IMR-90 (cell line): ENCODE results near the gene CD300C.

Source experiments
- CEBPB ChIP-seq: IDR thresholded peaks from 2 replicates; pipeline ENCODE4 v1.6.1; 2012; ENCODE audit warnings: low read depth, low read length, improper control_type of control experiment
- CHD1 ChIP-seq: IDR thresholded peaks from 2 replicates; pipeline ENCODE4 v1.6.1; 2012; ENCODE audit warnings: low read depth, low read length, improper control_type of control experiment
- MAZ ChIP-seq: IDR thresholded peaks from 2 replicates; pipeline ENCODE4 v1.6.1; 2012; ENCODE audit warnings: low read depth, mild to moderate bottlenecking, low read length, improper control_type of control experiment, moderate library complexity, borderline replicate concordance
- MXI1 ChIP-seq: IDR thresholded peaks from 2 replicates; pipeline ENCODE4 v1.6.1; 2012; ENCODE audit warnings: low read depth, mild to moderate bottlenecking, low read length, moderate library complexity, borderline replicate concordance
- POLR2A ChIP-seq: IDR thresholded peaks from 2 replicates; pipeline ENCODE4 v1.6.1; 2012; ENCODE audit warnings: mild to moderate bottlenecking, low read depth, low read length
- RAD21 ChIP-seq: IDR thresholded peaks from 2 replicates; pipeline ENCODE4 v1.6.1; 2012; ENCODE audit warnings: low read length, improper control_type of control experiment
- RCOR1 ChIP-seq: IDR thresholded peaks from 2 replicates; pipeline ENCODE4 v1.6.1; 2012; ENCODE audit warnings: mild to moderate bottlenecking, low read length, improper control_type of control experiment; ENCODE audit not compliant: insufficient replicate concordance
- TF ChIP-seq, protein P1 (sequence below): conservative IDR thresholded peaks from 2 replicates; pipeline ENCODE4 v1.5.1; 2012; ENCODE audit warnings: mild to moderate bottlenecking, low read depth, low read length, improper control_type of control experiment
- TF ChIP-seq, protein P2 (sequence below): fragments of 150-350 bp; IDR thresholded peaks from 2 replicates; pipeline ENCODE4 v1.6.1; 2017; ENCODE audit warnings: mild to moderate bottlenecking, antibody characterized with exemption, low read length, low read depth

DNA sequence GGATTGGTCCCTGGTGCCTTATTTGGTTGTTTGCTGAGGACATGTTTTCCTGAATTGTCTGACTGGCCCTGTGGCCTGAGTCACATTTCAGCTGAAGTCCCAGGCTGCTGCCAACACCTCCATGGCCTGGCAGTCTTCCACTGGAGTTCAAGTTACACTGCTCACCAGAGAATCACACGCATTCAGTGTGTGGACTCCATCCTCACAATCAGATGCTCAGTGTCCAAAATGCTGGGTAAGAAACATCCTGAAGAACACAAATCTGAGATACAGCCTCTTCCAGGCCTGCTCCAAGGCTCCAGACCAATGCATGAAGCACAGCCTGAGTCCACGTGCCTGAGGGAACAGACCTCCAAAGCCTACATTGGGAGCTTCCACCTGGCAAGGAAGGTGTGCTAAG, 33.9 kb downstream of the CD300C start:
- TF ChIP-seq, protein P1, sequence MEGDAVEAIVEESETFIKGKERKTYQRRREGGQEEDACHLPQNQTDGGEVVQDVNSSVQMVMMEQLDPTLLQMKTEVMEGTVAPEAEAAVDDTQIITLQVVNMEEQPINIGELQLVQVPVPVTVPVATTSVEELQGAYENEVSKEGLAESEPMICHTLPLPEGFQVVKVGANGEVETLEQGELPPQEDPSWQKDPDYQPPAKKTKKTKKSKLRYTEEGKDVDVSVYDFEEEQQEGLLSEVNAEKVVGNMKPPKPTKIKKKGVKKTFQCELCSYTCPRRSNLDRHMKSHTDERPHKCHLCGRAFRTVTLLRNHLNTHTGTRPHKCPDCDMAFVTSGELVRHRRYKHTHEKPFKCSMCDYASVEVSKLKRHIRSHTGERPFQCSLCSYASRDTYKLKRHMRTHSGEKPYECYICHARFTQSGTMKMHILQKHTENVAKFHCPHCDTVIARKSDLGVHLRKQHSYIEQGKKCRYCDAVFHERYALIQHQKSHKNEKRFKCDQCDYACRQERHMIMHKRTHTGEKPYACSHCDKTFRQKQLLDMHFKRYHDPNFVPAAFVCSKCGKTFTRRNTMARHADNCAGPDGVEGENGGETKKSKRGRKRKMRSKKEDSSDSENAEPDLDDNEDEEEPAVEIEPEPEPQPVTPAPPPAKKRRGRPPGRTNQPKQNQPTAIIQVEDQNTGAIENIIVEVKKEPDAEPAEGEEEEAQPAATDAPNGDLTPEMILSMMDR, result no peak
- TF ChIP-seq RCOR1 (no peak), MXI1 (no peak), POLR2A (no peak), RAD21 (no peak), MAZ (no peak), CHD1 (no peak), CEBPB (no peak)
- TF ChIP-seq, protein P2, sequence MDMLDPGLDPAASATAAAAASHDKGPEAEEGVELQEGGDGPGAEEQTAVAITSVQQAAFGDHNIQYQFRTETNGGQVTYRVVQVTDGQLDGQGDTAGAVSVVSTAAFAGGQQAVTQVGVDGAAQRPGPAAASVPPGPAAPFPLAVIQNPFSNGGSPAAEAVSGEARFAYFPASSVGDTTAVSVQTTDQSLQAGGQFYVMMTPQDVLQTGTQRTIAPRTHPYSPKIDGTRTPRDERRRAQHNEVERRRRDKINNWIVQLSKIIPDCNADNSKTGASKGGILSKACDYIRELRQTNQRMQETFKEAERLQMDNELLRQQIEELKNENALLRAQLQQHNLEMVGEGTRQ, result no peak
